GM21723 (cell line): Measurements from ENCODE around the gene REC114.
"Not testable (repeated sequence)": the region's sequence is repeated elsewhere in the genome, so short reads cannot be mapped to it uniquely, and the experiment has no call there.

Experiments used
- ATAC-seq: cut with Tn5 transposase; IDR thresholded peaks from one replicate; pipeline ENCODE4 v1.9.1; 2021; ENCODE audit warnings: mild to moderate bottlenecking, moderate library complexity; ENCODE audit not compliant: unreplicated experiment

The REC114 gene

DNA sequence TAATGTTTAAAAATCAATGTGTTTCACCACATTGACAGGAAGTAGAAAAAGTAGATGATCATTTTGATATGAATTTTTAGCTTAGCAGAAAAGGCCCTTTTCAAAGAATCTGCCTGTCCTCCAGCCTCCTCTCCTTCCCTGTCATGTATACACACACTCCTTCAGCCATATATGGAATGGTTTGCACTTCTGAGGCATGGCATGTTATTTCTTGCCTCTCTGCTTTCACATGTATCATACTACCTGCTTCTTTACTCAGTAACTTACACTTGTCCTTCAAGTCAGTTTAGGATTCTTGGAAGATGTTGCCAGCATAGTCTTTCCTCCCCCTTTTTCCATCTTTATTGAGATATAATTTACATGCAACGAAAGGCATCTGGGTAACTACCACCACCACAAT, 79.0 kb downstream of the REC114 start:
- ATAC-seq: no peak

DNA sequence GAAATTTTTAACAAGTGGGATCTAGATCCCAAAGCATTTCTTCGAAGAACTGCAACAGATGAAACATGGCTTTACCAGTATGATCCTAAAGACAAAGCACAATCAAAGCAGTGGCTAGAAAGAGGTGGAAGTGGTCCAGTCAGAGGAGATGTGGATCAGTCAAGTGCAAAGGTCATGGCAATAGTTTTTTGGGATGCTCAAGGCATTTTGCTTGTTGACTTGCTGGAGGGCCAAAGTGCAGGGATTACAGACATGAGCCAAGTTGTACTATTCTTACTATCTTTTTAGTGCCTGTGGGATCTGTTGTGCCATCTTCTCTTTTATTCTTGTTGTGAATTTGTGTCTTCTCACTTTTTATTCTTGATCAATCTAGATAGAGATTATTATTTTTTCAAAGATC, 82.0 kb downstream of the REC114 start:
- ATAC-seq: no peak

DNA sequence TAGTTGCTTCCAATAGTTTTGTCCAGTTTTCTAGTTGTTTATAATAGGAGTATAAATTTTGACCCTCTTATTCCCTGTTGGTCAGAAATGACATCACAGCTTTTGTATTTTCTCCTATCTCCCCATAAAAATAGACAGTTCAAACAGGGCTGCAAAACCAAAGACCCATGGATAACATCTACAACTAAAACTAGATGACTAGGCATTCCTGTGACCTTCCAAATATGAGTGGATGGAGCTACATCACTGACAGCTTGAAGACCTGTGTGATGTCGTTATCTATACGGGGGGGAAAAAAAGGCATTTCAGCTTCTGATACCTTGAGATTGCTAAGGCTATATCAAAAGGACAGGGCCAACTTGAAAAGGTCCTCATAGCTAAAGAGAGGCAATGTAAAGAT, 84.6 kb downstream of the REC114 start:
- ATAC-seq: no peak

DNA sequence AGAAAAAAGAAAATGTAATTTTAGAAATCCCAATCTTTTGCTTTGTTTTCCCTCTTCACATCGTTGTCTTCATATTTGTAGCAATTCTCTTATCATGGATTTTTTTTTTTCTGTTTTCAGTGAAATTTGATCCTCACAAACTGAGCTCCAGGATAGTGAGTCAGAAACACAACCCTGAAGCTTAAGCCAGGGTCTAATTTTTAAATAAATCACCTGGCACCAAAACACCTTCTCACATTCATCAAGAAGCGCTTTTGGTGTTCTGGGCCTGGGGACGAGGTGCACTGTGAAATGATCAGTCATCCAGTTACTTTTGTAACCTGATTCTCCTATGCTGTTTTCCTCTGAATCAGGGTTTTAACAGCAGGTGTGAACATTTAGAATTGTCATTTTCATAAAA, 87.7 kb downstream of the REC114 start:
- ATAC-seq: no peak

DNA sequence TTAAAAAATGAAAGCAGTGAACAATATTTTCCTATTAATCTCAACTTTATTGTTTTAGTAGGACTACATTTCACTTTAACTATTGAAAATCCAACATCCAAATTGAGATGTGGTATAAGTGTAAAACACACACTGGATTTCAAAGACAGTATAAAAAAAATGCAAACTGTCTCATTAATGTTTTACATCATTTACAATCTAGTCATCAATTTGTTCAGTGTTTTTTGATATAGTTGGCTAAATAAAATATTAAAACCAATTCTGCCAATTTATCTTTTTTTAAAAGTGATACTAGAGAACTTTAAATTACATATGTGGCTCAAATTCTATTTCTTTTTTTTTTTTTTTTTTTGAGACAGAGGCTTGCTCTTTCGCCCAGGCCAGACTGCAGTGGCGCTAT, 95.2 kb downstream of the REC114 start:
- ATAC-seq: no peak

DNA sequence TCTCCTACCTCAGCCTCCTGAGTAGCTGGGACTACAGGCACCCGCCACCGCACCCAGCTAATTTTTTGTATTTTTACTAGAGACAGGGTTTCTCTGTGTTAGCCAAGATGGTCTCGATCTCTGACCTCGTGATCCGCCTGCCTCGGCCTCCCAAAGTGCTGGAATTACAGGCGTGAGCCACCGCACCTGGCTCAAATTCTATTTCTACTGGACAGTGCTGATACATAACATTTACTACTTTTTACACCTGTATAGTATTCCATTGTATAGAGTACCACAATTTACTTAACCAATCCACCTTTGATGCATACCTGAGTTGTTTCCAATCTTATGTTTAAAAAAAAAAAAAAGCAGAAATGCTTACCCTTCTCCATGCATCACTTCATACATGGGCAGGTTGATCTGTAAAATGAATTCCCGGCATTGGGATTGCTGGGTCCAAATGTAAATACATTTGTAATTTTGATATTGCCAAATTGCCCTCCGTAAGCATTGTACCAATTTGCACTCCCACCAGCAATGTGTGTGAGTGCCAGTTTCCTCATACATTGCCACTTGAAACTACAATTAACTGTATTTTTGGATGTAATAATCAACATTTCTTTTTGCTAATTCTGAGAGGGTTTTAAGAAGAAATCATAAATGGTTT, 95.7 kb downstream of the REC114 start:
- no peak for ATAC-seq

DNA sequence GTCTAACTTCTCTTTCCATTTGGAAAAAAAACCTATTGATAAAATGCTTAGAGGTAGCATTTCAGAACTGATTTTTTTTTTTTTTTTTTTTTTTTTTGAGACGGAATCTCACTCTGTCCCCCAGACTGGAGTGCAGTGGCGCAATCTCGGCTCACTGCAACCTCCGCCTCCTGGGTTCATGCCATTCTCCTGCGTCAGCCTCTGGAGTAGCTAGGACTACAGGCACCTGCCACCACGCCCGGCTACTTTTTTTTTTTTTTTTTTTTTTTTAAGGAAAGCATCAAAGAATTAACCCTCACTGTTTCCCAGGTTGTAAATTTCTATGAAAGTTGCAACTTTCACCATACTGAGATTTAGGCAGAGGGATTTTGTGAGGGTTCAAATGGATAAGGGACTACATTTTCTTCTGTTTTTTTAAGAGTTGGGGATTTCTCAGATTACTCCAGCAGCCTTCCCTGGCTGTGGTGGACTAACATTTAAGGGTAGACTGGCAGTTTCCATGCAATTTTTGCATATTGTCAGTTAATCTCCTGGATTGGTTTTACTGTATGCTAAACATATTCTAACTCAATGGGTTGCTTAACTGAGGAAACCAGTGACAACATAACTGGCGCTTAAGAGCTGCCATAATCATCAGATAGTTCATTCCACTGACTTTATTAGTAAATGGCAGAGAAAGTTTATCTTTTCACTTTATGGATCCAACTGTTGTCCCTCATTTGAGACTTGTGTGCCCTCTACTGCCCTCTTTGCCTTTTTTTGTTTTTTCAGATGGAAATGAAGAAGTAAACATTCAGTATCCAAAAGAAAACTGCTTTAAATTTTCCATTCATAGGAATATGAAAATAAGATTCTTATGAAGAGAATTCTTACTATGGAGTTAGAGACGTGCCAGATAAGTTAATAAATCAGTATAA, 96.5 kb downstream of the REC114 start:
- no peak for ATAC-seq

DNA sequence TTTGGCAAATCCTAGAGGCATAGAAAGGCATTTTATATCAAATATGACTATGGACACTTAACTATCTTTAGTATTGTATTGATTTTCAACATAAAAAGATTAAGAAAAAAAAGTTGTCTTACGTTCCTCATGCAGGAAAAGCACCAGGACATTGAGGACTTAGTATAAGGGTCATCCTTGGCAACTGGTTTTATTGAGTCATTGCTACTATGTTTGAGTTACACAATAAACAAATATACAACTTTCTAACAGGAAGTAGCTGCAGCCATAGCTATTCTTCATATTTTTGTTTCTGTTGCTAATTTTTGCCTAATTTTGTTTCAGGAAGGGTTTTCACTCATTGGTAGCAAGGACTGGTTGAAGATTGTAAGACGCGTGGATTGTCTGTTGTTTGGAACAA, 97.2 kb downstream of the REC114 start:
- no peak for ATAC-seq

DNA sequence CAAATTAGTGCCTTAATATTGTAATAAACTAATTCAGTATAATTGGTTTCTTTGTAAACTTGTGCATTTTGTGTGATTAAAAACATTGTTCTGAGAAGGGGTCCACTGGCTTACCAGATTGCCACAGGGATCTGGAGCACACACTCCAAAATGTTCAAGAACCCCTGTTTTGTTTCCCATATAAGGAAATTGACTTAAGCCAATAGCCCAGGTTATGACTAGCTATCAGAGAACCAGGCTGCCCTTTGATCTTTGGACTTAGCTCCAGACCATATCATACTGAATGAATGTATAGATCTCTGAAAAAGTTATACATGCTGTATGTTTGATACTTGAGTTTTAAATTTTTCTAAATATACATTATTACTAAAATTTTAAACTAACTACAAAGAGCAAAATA, 98.5 kb downstream of the REC114 start:
- no peak for ATAC-seq

DNA sequence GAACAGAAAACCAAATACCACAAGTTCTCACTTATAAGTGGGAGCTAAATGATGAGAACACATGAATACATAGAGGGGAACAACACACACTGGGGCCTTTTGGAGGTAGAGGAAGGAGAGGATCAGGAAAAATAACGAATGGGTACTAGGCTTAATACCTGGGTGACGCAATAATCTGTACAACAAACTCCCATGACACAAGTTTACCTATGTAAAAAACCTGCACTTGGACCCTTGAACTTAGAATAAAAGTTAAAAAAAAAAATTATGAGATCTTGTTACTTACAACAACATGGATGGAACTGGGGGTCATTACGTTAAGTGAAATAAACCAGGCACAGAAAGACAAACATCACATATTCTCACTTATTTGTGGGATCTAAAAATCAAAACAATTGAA, 106.0 kb downstream of the REC114 start:
- not testable (repeated sequence) for ATAC-seq

DNA sequence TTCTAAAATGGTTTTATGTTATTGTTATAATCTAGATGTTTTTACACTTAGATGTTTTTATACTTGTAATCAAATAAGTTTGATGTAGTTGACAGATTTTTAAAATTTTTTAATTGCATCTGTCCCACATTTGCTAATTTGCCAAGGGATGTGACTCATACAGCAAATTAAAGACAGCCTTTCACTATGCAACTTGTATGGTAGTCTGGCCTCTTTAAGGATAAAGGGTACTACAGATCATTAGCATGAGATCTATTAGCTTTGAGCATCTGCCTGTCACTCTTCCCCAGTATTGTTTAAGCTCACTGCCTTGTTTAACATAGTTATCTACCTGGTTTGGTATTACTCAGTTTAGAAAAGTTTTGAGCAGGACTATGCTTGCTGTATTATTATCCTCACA, 107.2 kb downstream of the REC114 start:
- ATAC-seq: no peak

DNA sequence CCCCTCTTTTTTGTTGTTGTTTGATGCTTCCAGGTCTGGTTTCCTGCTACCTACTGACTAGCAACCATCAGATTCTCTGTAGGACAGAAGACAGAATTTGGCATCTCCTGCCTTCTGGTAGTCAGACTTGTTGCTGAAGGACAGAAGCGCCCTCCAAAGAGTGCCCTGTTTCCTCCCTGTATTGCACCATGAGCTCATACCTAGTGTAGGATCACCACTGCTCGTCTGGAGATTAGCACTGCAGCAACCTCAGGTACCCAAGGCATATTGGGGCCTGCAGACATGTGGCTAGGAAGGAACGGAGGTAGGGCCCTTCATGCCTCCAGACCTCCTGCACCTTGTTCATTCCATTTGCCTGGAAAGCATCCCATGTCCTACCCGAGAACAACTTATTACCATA, 112.1 kb downstream of the REC114 start:
- no peak for ATAC-seq

DNA sequence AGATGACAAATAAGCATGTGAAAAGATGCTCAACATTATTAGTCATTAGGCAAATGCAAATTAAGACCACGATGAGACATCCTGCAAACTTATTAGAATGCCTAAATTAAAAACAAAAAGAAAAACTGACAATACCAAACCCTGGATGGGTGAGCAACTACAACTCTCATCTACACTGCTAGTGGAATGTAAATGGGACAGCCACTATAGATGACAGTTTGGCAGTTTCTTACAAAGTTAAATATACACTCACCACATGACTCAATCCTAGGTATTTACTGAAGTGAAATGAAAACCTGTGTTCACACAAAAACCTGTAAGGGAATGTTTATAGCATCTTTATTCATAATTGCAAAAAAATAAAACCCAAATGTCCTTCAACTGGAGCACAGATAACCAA, 115.6 kb downstream of the REC114 start:
- no peak for ATAC-seq

DNA sequence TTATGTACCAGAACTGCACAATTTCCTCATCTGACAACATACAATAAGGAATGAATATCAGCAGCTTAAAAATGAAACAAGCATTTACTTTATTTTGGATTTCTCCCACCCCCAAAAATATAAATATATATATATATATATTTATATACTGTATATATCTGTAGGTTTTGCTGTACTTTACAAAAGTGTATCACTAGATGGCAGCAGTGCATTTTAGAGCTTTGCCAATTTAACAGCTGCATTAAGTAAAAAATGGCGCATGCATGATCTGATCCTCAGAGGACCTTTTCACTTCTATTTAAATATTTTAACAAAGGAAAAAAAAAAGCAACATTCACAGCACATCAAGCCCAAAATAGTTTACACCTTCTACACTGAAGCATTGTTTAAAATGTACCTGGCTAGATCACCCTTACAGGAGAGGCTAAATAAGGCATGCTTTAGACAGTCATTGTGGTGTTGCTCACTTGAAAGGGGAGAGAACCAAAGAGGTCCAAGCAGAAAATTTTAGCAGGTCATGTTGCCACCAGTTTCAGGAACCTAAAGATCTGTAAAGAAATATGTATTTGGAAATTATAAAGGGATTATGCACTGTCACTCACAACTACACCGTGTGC, 117.6 kb downstream of the REC114 start:
- no peak for ATAC-seq

DNA sequence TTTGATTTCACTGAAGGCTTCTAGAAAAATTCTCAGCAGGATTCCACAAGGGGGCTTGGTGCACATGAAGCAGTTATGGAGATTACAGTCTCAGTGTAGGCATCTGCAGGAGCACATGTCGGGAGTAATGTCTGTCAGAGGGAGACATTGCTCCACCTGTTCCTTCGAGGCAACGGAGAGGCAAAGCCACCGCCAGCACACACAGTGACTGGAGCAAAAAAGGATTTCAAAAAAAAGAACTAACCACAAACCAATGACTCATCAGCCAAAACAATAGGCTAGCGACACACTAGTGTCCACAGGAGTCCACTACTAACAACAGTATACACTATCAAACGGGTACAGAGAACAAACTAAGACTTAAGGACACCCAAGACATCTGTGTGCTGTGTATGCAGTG, 121.3 kb downstream of the REC114 start:
- no peak for ATAC-seq

DNA sequence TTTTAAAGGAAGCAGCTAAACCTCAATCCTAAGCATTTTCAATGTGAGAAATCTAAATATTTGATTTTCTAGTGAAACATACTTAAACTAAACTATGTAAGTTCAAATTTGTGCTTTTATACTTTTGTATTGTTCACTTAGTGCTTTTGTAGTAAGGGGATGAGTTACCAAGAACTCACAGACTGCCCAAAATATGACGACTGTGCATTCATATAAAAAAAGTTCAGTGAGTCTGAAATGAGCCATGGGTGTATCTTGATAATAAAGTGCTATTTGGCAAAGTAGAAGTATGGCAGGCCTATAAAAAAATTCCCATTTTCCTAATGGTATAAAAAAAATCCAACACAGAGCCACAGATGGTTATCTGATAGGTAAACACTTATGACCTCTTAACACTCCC, 124.1 kb downstream of the REC114 start:
- ATAC-seq: no peak

DNA sequence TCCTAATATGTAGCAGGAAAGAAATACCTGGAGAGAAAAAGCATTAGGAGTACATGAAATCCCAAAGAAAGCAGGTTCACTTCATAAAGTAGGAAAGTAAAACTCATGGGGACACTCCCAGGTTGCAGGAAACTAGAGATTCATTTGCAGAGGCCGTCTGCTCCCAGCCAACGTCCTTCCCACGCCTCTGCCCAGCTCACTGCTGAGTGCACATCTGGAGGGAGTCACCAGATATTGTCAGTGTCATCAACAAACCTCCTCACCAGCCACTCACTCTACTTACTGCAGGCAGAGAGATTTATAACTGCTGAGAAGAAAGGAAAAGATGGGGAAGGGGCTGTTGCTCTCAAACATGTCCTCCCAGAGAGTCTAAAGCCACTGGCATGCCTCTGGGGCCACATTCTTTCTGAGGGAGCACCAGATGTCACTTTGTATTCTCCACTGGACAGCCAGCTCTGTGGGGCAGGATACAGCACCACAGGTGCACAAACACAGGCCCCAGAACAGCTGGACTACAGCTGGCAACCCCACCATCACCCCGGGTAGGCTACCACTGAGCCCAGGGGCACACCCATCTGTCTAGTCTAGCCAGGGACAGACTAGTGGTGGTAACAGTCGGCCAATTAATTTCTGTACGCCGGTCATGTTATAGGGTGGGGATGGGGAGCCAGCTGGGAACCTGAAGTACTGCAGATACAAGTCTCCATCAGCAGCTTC, 125.8 kb downstream of the REC114 start:
- no peak for ATAC-seq

DNA sequence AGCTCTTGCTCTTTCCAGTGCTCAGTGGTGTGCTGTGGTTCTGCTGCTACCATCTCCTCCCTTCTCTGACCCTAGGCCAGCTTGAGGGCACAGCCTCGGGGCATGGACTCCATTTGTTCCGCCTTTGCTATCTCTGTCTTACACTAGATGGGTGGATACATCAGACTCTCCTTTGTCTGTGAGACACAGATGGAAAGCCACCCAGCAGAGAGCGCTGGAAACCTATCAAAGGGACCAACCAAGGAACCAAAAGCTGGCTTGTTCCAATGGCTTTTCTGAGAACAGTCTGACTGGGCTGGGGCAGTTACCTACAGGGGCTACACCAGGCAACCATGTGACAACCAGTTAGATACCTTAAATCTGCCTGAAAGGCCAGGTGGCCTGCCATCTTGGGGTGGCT, 126.4 kb downstream of the REC114 start:
- ATAC-seq: no peak

DNA sequence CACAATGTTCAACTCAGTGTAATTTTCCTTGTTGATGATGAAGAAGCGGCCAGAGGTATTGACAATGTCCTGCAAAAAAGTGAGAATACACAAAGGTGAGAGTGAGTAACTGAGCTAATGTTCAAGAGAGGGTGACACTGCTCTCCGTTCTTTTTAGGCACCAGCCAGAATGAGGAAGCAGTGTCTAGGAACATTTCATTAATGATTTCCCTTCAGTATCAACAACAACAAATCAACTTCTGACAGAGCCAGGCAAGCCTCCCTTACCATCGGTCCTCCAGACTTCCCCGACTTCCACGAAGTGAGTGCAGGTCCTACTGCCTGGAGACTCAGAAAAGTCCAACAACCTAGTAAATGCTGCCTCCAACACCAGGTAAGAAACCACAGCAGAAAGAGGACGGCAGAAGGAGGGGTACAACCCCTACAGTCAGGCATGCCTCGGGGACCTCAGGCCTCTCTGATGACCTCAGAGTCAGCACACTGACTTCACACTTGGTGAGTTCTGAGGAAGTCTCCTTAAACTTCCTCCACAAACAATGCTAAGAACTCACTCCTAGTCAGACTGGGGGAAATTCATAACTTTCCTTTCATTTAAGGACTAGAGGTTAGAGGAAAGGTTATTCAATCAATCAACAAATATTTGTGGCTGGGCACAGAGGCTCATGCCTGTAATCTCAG, 127.5 kb downstream of the REC114 start:
- ATAC-seq: no peak

DNA sequence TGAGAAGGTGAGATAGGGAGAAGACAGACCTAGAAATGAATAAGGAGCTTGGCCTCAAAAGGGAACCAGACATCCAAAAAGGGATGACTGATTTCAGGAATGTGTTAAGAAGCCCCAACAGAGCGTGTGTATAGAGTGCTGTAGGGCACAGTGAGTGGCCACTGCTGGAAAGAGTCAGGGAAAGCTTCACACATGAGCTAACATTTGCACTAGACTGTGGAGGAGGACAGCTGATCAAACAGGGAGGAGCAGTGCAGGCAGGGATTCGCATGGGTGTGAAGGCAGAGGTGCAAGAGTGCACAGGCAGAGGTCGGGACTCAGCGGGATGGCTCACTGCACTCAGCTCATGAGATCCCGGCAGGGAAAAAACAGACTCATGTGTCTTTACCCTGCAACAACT, 128.4 kb downstream of the REC114 start:
- no peak for ATAC-seq

DNA sequence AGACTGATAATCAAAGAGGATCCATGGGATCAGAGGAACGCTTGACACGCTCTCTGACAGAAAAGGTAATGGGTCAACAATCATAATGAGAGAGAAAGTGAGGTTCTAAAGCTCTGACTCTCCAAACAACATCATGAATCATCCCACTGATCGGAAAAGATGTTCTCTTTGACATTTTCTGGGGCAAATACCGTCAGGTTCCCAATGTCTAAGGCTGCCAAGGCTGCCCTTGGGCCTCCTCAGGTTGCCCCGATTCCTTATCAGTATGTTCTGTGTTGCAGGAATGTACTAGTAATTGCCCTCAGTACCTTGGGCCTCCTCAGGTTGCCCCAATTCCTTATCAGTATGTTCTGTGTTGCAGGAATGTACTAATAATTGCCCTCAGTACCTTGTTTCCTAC, 129.3 kb downstream of the REC114 start:
- no peak for ATAC-seq
